Gastrocnemius medialis (tissue), 4 donors: ENCODE results near the gene CEACAM5. TPM values are rescaled to one million over a fixed set of nuclear protein-coding genes. Genes with fewer than 3 reads are reported as not detected.

Experiments
- total RNA-seq, 4 donors: library from RNA; depleted of rRNA; stranded (reverse); fragments of >200 nt; gene quantifications; one replicate each; pipeline versions ENCODE4 v1.1.0 to v1.2.3, GENCODE V29; 2016

Gene CEACAM5
- total RNA-seq, 4 donors from 2014 or later: 5.0 TPM; not detected in 3

Other genes with a start within 250 kb of the CEACAM5 start
- gene CEACAM21, start 132.5 kb upstream of the CEACAM5 start, total RNA-seq: under 1 TPM in 1 of 4 donors, not detected in 3; 0.49 TPM
- gene CEACAM4, start 81.6 kb upstream of the CEACAM5 start, total RNA-seq: 1 to 10 TPM in 1 of 4 donors, under 1 TPM in 1, not detected in 2; 0.81 to 2.7 TPM
- 1 to 10 TPM in 1 of 4 donors, not detected in 3; 5.7 TPM for gene CEACAM7, start 20.4 kb upstream of the CEACAM5 start, total RNA-seq
- under 1 TPM in 1 of 4 donors, not detected in 3; 0.53 TPM for gene CEACAM6, start 46.9 kb downstream of the CEACAM5 start, total RNA-seq
- gene CEACAM3, start 88.0 kb downstream of the CEACAM5 start, total RNA-seq: not detected
- gene LYPD4, start 136.1 kb downstream of the CEACAM5 start, total RNA-seq: not detected
- not detected for gene DMRTC2, start 136.4 kb downstream of the CEACAM5 start, total RNA-seq
- gene RPS19, start 151.6 kb downstream of the CEACAM5 start, total RNA-seq: 100 to 1,000 TPM; 180 to 636 (median 401) TPM
- under 1 TPM in 1 of 4 donors, not detected in 3; 0.20 TPM for gene CD79A, start 168.7 kb downstream of the CEACAM5 start, total RNA-seq
- gene ARHGEF1, start 174.6 kb downstream of the CEACAM5 start, total RNA-seq: 10 to 100 TPM; 12.1 to 21.6 (median 15.5) TPM
- not detected for gene ERFL, start 219.8 kb downstream of the CEACAM5 start, total RNA-seq